Measurements from ENCODE around the gene ADAMTS1.

ADAMTS1 gene

GRCh38 chr21:26844258-26845065 lies 747 bp downstream of the ADAMTS1 start:
- peak; percentile 27 for DNase-seq

GRCh38 chr21:26843933-26844257 lies 1.3 kb downstream of the ADAMTS1 start:
- DNase-seq: peak; percentile 8

GRCh38 chr21:26842974-26843932 lies 2.0 kb downstream of the ADAMTS1 start:
- peak; percentile 31 for DNase-seq

GRCh38 chr21:26842300-26842699 lies 2.9 kb downstream of the ADAMTS1 start:
- no peak for DNase-seq

GRCh38 chr21:26840912-26841311 lies 4.3 kb downstream of the ADAMTS1 start:
- DNase-seq: no peak

GRCh38 chr21:26840201-26840600 lies 5.0 kb downstream of the ADAMTS1 start:
- DNase-seq: no peak

- no peak for DNase-seq
Measured at GRCh38 chr21:26837539-26837938, 7.7 kb downstream of the ADAMTS1 start.

GRCh38 chr21:26836528-26836927 lies 8.7 kb downstream of the ADAMTS1 start:
- no peak for DNase-seq

- no peak for DNase-seq
Measured at GRCh38 chr21:26835714-26836265, 9.4 kb downstream of the ADAMTS1 start.

GRCh38 chr21:26835027-26835713 lies 10.0 kb downstream of the ADAMTS1 start:
- DNase-seq: no peak

- no peak for DNase-seq
Measured at GRCh38 chr21:26834181-26834905, 10.9 kb downstream of the ADAMTS1 start.

- no peak for DNase-seq
Measured at GRCh38 chr21:26833460-26833939, 11.7 kb downstream of the ADAMTS1 start.

GRCh38 chr21:26833011-26833410 lies 12.2 kb downstream of the ADAMTS1 start:
- no peak for DNase-seq

GRCh38 chr21:26832546-26832945 lies 12.7 kb downstream of the ADAMTS1 start:
- no peak for DNase-seq

- DNase-seq: no peak
Measured at GRCh38 chr21:26826801-26827200, 18.4 kb downstream of the ADAMTS1 start.

GRCh38 chr21:26820509-26820908 lies 24.7 kb downstream of the ADAMTS1 start:
- no peak for DNase-seq

GRCh38 chr21:26819740-26820324 lies 25.4 kb downstream of the ADAMTS1 start:
- DNase-seq: no peak

GRCh38 chr21:26818906-26819305 lies 26.3 kb downstream of the ADAMTS1 start:
- no peak for DNase-seq

GRCh38 chr21:26815197-26815596 lies 30.0 kb downstream of the ADAMTS1 start:
- no peak for DNase-seq

- DNase-seq: no peak
Measured at GRCh38 chr21:26814386-26814785, 30.8 kb downstream of the ADAMTS1 start.

GRCh38 chr21:26813426-26813998 lies 31.7 kb downstream of the ADAMTS1 start:
- DNase-seq: no peak

Data from NCI-H2171 (cell line).